NCI-H1092 treated with DMSO at 0.1 percent for 48 hours (cell line): ENCODE results near the gene LRRC19.

ENCODE experiments used
- DNase-seq: peaks from one replicate; lab custom pipeline; 2025; lab: John Stamatoyannopoulos, UW

LRRC19 gene

GRCh38 chr9:26955921-26956859 lies 49.3 kb downstream of the LRRC19 start, which contains the start of gene IFT74:
IFT74 (plus strand) TSS chr9:26956412; CDS start chr9:26961968, 5,556 bp downstream.
- peak; percentile 100 for DNase-seq

- DNase-seq: peak; percentile 36
These were observed 50.1 kb downstream of the LRRC19 start for GRCh38 chr9:26955222-26955903.

GRCh38 chr9:26954050-26954508 lies 51.4 kb downstream of the LRRC19 start:
- DNase-seq: no peak

GRCh38 chr9:26951794-26952193 lies 53.7 kb downstream of the LRRC19 start:
- no peak for DNase-seq

GRCh38 chr9:26950521-26950920 lies 55.0 kb downstream of the LRRC19 start:
- no peak for DNase-seq

- DNase-seq: no peak
These were observed 55.8 kb downstream of the LRRC19 start for GRCh38 chr9:26949637-26950069.

GRCh38 chr9:26947736-26948135 lies 57.7 kb downstream of the LRRC19 start:
- DNase-seq: peak; percentile 41

- peak; percentile 97 for DNase-seq
These were observed 58.4 kb downstream of the LRRC19 start, which contains the start of gene PLAA for GRCh38 chr9:26946753-26947727. PLAA (minus strand) TSS chr9:26947242; CDS start chr9:26947045, 197 bp downstream.

GRCh38 chr9:26945591-26945990 lies 59.9 kb downstream of the LRRC19 start:
- no peak for DNase-seq
